ENCODE results near the gene EEF1B2. TPM values are rescaled to one million over a fixed set of nuclear protein-coding genes. Genes with fewer than 3 reads are reported as not detected.
"Not testable (repeated sequence)": the region's sequence is repeated elsewhere in the genome, so short reads cannot be mapped to it uniquely, and the experiment has no call there.

The EEF1B2 gene
- polyA plus RNA-seq, 1 experiment, result 720 TPM

- TF ChIP-seq CTCF (IDR thresholded peaks at IDR 0.05; ENCODE audit: insufficient read depth, low read depth, low read length), result no peak
- no peak for DNase-seq (ENCODE audit: low read depth)
- H3K27me3 ChIP-seq (ENCODE audit: control insufficient read depth, insufficient read depth, low read length), result no peaks in the 10 kb centered on the region
- no peak overlapping the region for H3K4me3 ChIP-seq (ENCODE audit: low read depth, low read length)
- POLR2A ChIA-PET, result no interaction called here
- CTCF ChIA-PET, result interaction anchor here (1.1 kb wide), 1 partner anchor 30 kb away, joined by 3 read pairs; no protein-coding TSS in a partner anchor
- peaks cover 3% of the 10 kb centered on the region for H3K36me3 ChIP-seq (ENCODE audit: control insufficient read depth, insufficient read depth, low read length)
Observed at GRCh38 chr2:206145665-206146064, 14.0 kb upstream of the EEF1B2 start.

- no peak for TF ChIP-seq CTCF (IDR thresholded peaks at IDR 0.05; ENCODE audit: insufficient read depth, low read depth, low read length)
- POLR2A ChIA-PET, result no interaction called here
- H3K36me3 ChIP-seq (ENCODE audit: control insufficient read depth, insufficient read depth, low read length), result peaks cover 3% of the 10 kb centered on the region
- CTCF ChIA-PET, result no interaction called here
- no peak for DNase-seq (ENCODE audit: low read depth)
- no peak overlapping the region for H3K4me3 ChIP-seq (ENCODE audit: low read depth, low read length)
- no peaks in the 10 kb centered on the region for H3K27me3 ChIP-seq (ENCODE audit: control insufficient read depth, insufficient read depth, low read length)
Observed at GRCh38 chr2:206149330-206149729, 10.4 kb upstream of the EEF1B2 start.

- DNase-seq (ENCODE audit: low read depth), result no peak
- CTCF ChIA-PET, result no interaction called here
- Histone ChIP-seq H3K4me3 (ENCODE audit: low read depth, low read length) (no peak overlapping the region), H3K36me3 (ENCODE audit: control insufficient read depth, insufficient read depth, low read length) (peaks cover 3% of the 10 kb centered on the region), H3K27me3 (ENCODE audit: control insufficient read depth, insufficient read depth, low read length) (no peaks in the 10 kb centered on the region)
- POLR2A ChIA-PET, result no interaction called here
- no peak for TF ChIP-seq CTCF (IDR thresholded peaks at IDR 0.05; ENCODE audit: insufficient read depth, low read depth, low read length)
Observed at GRCh38 chr2:206150168-206150567, 9.5 kb upstream of the EEF1B2 start.

- Histone ChIP-seq H3K36me3 (ENCODE audit: control insufficient read depth, insufficient read depth, low read length) (peaks cover 3% of the 10 kb centered on the region), H3K27me3 (ENCODE audit: control insufficient read depth, insufficient read depth, low read length) (no peaks in the 10 kb centered on the region), H3K4me3 (ENCODE audit: low read depth, low read length) (no peak overlapping the region)
- DNase-seq (ENCODE audit: low read depth), result no peak
- no peak for TF ChIP-seq CTCF (IDR thresholded peaks at IDR 0.05; ENCODE audit: insufficient read depth, low read depth, low read length)
- ChIA-PET POLR2A (no interaction called here), CTCF (no interaction called here)
Observed at GRCh38 chr2:206150631-206151030, 9.1 kb upstream of the EEF1B2 start.

- no peak for TF ChIP-seq CTCF (IDR thresholded peaks at IDR 0.05; ENCODE audit: insufficient read depth, low read depth, low read length)
- H3K4me3 ChIP-seq (ENCODE audit: low read depth, low read length), result no peak overlapping the region
- H3K27me3 ChIP-seq (ENCODE audit: control insufficient read depth, insufficient read depth, low read length), result no peaks in the 10 kb centered on the region
- ChIA-PET CTCF (no interaction called here), POLR2A (no interaction called here)
- H3K36me3 ChIP-seq (ENCODE audit: control insufficient read depth, insufficient read depth, low read length), result peaks cover 3% of the 10 kb centered on the region; the same call in 1 of the 2 replicates
- no peak for DNase-seq (ENCODE audit: low read depth)
Observed at GRCh38 chr2:206154197-206154596, 5.5 kb upstream of the EEF1B2 start.

GRCh38 chr2:206157014-206157413, 2.7 kb upstream of the EEF1B2 start:
- H3K4me3 ChIP-seq (ENCODE audit: low read depth, low read length); DNase-seq (ENCODE audit: low read depth); H3K27me3 ChIP-seq (ENCODE audit: control insufficient read depth, insufficient read depth, low read length); POLR2A ChIA-PET; H3K36me3 ChIP-seq (ENCODE audit: control insufficient read depth, insufficient read depth, low read length); CTCF ChIA-PET: not testable (repeated sequence)
